Activated gamma-delta T cell treated with Interleukin-2 at 50 U/mL for 16 hours (primary cell): ENCODE results near the gene VPS16.

Experiments
- DNase-seq: peaks from one replicate; pipeline ENCODE4 v3.0.0-alpha.2; 2020

Gene VPS16

GRCh38 chr20:2840138-2840966 is at the start of gene VPS16, which contains the start of gene PCED1A:
VPS16 (plus strand) TSS chr20:2840745; CDS start chr20:2840775, 30 bp downstream.
PCED1A (minus strand) TSS chr20:2840655; CDS start chr20:2839912, 743 bp downstream.
- peak; percentile 84 for DNase-seq

GRCh38 chr20:2793471-2793870 is 47.1 kb upstream of the VPS16 start:
- no peak for DNase-seq

- no peak for DNase-seq
Measured at GRCh38 chr20:2794202-2794748, 46.3 kb upstream of the VPS16 start.

GRCh38 chr20:2794866-2795447 is 45.6 kb upstream of the VPS16 start:
- DNase-seq = no peak

GRCh38 chr20:2795451-2795850 is 45.1 kb upstream of the VPS16 start:
- DNase-seq = no peak

GRCh38 chr20:2796011-2796660 is 44.4 kb upstream of the VPS16 start:
- DNase-seq = no peak

- no peak for DNase-seq
Measured at GRCh38 chr20:2797136-2797983, 43.2 kb upstream of the VPS16 start.

GRCh38 chr20:2798095-2798805 is 42.3 kb upstream of the VPS16 start:
- DNase-seq = no peak

- no peak for DNase-seq
Measured at GRCh38 chr20:2798814-2799213, 41.7 kb upstream of the VPS16 start.

GRCh38 chr20:2799271-2799670 is 41.3 kb upstream of the VPS16 start:
- no peak for DNase-seq

GRCh38 chr20:2799688-2800520 is 40.6 kb upstream of the VPS16 start:
- no peak for DNase-seq

GRCh38 chr20:2800521-2801285 is 39.8 kb upstream of the VPS16 start, which contains the start of gene CPXM1:
CPXM1 (minus strand) TSS chr20:2800627; CDS start chr20:2800572, 55 bp downstream.
- DNase-seq = no peak

GRCh38 chr20:2801286-2801728 is 39.2 kb upstream of the VPS16 start:
- no peak for DNase-seq

- DNase-seq = no peak
Measured at GRCh38 chr20:2804041-2804828, 36.3 kb upstream of the VPS16 start.

- no peak for DNase-seq
Measured at GRCh38 chr20:2804852-2805688, 35.5 kb upstream of the VPS16 start.

GRCh38 chr20:2805689-2806350 is 34.7 kb upstream of the VPS16 start:
- no peak for DNase-seq

GRCh38 chr20:2806351-2806701 is 34.2 kb upstream of the VPS16 start:
- DNase-seq = no peak

GRCh38 chr20:2807019-2807418 is 33.5 kb upstream of the VPS16 start:
- DNase-seq = no peak
